HG03025 (cell line): ENCODE results near the gene S1PR1.
A peak's percentile ranks its signal among the peaks of the same experiment; 100 is the strongest.
"Not testable (repeated sequence)": the region's sequence is repeated elsewhere in the genome, so short reads cannot be mapped to it uniquely, and the experiment has no call there.

Source experiments
- ATAC-seq: cut with Tn5 transposase; IDR thresholded peaks from one replicate; pipeline ENCODE4 v1.9.1; 2021; ENCODE audit warnings: mild to moderate bottlenecking, moderate library complexity; ENCODE audit not compliant: unreplicated experiment, low FRiP score

Gene S1PR1

DNA sequence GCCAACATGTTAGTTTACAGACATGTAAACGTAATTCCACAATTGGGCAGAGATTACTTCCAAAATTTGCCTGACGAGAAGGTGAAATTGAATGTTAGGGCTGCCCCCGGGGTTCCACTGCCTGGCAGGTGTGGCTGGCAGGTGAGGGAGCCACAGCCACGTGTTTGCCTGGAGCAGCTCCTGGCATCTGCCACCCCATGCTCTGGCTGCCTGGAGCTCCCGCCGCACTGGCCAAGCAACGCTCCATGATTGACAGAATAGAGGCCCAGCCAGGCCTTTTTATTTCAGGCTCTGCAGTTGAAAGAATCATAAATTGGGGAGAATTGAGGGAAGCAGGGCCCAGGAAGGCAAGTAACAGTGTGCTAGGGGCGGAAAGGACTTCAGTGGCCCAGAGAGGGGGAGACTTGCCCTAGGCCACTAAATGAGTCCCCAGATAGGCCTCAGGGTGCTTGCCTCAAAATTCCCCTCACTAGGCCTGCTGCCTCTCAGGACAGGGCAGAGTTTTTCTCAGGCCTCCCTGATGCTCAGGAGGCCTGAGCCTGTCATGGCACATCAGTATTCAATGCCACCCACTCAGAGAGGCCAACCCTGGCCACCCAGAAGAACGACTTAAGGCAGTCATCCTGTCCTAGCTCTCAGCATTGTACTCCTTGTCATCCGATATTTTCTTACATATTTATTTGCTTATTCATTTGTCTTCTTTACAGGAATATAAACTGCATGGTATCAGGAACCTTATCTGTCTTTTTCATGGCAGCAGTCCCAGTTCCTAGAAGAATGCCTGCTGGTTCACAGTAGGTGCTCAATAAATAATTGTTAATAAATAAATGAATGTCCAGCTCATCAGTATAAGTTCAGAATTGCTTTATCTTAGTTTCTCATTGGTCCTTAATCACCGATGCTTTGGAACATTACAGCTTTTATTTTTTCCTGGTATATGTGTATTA lies 16.6 kb upstream of the S1PR1 start:
- ATAC-seq = no peak

DNA sequence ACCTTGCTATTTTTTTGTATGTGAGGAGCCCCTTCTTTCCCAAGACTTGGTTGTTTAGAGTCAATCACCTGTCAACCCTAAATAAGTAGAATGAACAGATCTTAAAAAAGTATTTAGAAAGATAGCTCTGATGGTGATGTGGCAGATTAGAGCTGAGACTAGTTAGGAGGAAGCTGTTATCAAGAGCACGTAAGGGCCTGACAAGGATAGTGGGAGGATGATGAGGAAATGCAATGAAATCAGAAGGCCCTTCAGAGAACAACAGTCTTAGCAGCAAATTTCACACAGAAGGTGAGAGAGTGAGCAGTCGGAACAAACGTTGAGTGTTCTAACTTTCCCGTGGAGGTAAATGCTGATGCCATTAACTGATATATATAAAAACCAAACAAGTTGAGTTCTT lies 15.9 kb upstream of the S1PR1 start:
- no peak for ATAC-seq

DNA sequence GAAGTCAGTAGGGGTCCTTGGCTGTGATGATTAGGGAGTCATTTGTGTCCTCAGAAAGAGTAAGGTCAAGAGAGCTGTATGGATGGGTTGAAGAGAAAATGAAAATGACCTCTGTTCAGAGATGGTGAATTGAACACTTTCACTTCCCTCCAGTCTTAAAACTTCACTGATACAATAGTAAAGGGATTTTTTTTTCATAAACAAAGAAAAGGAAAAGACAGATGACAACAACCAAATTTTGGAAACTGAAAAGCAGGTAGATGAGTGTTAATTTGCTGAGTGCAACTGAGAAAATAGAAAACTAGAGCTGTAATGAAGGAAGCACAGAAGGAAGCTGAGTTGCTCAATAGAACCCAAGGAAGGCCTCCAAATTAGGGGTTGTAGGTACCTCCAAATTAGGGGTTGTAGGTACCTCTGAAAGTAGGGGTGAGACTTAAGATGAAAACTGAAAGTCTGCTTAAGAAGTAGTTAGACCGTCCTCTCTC lies 14.8 kb upstream of the S1PR1 start:
- peak; percentile 94 for ATAC-seq

DNA sequence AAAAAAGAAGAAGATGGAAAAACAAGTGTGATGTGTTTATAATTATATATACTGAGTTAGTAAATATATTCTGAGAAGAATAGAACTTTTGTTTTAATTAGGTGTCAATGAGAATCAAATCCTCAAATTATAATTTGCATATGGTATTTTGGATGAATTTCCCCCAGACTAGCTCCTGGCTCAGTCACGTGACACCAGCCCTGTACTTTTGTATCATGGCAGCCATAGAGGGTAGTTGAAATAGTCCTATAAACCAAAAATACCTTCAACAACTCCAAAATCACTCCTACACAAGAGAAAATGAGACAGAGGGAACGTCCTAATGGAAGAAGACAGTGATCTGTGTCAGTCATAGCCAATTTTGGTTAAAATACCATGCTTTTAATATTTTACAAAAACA lies 9.0 kb upstream of the S1PR1 start:
- no peak for ATAC-seq

DNA sequence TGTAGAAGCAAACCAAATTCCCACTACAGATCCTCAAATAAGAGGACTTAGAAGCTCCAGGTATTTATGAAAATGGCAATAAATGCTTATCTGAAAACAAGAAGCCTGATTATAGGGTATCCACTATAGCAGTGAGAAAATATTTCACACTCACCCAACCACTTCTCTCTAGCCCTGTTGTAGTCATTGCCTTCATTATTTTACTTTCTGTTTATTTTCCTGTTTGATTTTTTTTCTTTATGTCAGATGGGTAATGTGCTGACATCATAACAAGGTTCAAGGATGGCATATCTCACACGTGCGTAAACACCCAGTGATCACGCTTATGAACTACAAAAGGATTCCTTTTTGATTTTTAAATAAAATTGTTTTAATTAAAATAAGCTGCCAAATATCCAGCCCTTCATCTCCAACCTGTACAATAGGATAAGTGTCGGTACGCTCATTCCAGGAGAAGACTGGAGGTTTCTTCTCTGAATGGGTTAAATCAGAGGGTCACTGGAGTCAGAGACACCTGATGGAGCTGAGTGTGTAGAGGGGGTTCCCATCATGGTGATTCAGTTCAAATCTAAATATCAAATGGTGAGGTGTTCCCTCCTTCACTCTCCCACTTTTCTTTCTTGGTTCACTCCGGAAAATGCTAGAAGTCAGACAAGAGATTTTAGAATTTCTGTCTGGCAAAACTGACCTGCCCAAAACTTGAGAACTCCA lies 8.2 kb upstream of the S1PR1 start:
- no peak for ATAC-seq

DNA sequence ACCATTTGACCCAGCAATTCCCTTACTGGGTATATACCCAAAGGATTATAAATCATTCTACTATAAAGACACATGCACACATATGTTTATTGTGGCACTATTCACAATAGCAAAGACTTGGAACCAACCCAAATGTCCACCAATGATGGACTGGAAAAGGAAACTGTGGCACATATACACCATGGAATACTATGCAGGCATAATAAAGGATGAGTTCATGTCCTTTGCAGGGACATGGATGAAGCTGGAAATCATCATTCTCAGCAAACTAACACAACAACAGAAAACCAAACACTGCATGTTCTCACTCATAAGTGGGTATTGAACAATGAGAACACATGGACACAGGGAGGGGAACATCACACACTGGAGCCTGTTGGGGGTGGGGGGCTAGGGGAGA lies 4.6 kb upstream of the S1PR1 start:
- ATAC-seq = not testable (repeated sequence)

DNA sequence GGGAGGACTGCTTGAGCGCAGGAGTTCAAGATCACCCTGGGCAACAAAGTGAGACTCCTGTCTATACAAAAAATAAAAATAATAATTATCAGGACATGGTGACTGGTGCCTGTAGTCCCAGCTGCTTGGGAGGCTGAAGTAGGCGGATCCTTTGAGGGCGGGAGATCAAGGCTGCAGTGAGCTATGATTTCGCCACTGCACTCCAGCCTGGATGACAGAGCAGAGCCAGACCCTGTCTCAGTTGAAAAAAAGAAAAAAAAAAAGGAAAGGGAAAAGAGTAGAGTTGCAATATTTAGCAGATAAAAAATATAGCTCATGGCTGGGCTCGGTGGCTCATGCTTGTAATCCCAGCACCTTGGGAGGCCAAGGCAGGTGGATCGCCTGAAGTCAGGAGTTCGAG lies 3.3 kb upstream of the S1PR1 start:
- ATAC-seq = no peak

DNA sequence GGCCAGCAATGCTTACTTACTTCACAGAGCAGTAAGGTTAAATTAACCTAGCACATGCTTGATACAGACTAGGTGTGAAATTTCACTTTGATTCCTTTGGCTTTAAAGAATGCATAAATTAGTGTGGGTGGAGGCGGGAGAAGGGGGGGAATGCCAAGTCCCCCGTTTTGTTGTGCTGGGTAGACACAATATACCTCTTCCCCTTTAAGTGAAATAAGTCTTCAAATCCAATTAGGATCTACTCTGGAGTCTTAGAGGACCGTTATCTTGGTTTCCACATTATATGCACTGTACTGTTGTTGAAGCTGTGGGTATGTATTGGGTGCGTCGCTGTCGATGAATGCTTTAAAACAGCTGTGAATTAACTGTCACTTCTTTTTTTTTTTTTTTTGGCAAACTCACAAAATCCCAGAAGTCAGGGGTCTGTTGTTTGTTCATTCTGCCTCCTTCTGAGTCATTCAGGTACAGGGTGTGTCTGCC lies 1.6 kb upstream of the S1PR1 start:
- no peak for ATAC-seq

DNA sequence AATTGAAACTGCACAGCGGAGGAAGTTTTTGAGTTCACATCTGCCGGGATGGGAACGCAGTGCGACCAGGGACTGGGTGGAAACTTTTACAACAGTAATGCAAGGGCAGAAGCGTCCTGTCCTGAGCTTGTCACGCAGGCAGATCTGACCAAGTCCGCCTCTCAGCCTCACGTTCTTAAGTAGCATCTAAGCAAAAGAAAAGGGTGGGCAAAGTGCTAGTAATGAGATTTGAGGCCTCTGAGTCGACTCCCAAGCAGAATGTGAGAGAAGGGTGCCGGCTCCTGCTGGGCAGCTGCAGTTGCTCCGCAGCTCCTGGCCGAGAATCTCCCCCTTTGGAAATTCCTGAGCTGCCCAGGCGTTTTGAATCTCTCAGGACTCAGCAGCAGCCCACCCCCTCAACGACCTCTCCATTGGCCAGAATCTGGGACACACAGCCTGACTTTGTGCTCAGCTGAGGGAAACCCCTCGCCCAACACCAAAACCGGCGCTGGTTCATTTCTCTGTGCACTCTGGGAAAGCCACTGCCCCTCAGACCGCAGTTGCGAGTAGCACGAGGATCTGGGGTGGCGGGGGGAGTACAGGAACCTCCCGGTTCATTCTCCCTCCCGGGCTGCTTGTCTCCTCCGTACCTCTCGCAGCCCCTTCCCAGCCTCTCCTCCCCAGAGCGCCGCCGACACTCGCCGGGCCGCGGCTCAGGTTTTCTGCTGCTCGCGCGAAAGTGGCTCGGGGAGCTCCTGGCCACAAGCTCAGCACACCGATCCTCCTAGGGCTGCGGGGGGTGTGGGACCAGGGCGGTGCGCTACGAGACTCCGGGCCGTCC lies 913 bp upstream of the S1PR1 start:
- ATAC-seq = peak; percentile 55

DNA sequence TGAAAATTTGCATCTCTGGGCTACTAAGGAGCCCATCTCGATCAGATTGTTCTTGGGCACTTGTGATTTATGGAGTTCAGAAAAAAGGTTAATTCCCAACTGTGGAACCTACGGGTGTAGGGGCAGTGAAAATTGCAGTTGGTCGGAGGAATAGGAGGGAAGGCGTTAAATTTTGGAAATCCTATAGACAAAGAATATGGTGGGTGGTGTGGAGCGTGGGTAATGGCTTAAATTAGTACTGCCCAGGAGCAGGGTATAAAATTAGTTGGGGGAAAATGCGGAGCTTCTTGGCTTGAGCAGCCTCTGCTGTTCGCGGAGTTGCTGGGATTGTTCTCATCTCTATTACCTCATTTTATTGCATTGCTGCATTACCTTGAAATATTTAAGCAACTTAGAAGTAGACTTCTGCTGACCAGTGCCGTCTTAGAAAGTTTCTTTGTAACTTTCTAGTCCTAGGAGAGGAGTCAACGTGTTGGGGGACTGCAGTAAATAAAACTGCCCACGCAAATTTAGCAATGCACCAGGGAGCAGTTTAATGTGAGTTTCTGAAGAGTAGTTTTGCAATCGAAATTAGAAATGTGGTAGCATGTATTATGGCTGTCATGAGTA lies 514 bp downstream of the S1PR1 start:
- ATAC-seq = no peak

DNA sequence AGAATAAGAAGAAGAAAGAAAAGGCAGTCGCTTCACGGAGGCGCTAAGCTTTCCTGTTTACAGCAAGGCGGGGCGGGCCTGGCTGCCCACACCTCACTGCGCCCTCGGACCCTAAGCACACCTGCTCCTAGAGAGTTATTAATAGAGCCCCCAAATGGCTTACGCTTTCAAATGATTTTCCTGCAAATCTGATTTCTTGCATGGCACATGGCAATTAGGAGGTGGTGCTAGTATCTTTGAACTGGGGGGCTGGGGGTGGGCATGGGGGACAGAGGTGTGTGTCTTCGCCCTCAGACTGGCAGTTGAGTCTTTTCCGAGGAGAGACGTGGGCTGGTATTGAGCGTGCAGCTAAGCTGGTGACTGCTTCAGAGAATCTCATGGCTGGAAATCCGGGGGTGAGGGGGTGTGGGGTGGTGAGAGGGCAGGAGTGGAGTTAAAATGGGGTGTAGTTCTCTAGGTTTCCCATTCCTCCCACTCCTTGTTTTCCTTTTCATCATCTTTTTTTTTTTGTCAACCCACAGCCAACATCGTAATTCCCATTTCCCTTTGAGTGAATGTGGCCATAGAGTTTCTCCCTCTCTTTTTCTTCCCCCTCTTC lies 1.3 kb downstream of the S1PR1 start:
- ATAC-seq = no peak

DNA sequence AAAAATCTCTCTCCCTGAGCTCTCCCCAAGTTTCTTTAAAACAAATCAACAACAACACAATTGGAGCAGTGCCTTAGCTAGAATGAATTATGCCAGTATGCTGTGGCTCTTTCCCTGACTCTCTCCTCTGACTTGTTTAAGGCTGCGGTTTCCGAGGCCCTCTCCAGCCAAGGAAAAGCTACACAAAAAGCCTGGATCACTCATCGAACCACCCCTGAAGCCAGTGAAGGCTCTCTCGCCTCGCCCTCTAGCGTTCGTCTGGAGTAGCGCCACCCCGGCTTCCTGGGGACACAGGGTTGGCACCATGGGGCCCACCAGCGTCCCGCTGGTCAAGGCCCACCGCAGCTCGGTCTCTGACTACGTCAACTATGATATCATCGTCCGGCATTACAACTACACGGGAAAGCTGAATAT lies 1.9 kb downstream of the S1PR1 start:
- no peak for ATAC-seq

DNA sequence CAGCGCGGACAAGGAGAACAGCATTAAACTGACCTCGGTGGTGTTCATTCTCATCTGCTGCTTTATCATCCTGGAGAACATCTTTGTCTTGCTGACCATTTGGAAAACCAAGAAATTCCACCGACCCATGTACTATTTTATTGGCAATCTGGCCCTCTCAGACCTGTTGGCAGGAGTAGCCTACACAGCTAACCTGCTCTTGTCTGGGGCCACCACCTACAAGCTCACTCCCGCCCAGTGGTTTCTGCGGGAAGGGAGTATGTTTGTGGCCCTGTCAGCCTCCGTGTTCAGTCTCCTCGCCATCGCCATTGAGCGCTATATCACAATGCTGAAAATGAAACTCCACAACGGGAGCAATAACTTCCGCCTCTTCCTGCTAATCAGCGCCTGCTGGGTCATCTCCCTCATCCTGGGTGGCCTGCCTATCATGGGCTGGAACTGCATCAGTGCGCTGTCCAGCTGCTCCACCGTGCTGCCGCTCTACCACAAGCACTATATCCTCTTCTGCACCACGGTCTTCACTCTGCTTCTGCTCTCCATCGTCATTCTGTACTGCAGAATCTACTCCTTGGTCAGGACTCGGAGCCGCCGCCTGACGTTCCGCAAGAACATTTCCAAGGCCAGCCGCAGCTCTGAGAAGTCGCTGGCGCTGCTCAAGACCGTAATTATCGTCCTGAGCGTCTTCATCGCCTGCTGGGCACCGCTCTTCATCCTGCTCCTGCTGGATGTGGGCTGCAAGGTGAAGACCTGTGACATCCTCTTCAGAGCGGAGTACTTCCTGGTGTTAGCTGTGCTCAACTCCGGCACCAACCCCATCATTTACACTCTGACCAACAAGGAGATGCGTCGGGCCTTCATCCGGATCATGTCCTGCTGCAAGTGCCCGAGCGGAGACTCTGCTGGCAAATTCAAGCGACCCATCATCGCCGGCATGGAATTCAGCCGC lies 2.5 kb downstream of the S1PR1 start:
- ATAC-seq = no peak

DNA sequence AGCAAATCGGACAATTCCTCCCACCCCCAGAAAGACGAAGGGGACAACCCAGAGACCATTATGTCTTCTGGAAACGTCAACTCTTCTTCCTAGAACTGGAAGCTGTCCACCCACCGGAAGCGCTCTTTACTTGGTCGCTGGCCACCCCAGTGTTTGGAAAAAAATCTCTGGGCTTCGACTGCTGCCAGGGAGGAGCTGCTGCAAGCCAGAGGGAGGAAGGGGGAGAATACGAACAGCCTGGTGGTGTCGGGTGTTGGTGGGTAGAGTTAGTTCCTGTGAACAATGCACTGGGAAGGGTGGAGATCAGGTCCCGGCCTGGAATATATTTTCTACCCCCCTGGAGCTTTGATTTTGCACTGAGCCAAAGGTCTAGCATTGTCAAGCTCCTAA lies 3.2 kb downstream of the S1PR1 start:
- no peak for ATAC-seq

DNA sequence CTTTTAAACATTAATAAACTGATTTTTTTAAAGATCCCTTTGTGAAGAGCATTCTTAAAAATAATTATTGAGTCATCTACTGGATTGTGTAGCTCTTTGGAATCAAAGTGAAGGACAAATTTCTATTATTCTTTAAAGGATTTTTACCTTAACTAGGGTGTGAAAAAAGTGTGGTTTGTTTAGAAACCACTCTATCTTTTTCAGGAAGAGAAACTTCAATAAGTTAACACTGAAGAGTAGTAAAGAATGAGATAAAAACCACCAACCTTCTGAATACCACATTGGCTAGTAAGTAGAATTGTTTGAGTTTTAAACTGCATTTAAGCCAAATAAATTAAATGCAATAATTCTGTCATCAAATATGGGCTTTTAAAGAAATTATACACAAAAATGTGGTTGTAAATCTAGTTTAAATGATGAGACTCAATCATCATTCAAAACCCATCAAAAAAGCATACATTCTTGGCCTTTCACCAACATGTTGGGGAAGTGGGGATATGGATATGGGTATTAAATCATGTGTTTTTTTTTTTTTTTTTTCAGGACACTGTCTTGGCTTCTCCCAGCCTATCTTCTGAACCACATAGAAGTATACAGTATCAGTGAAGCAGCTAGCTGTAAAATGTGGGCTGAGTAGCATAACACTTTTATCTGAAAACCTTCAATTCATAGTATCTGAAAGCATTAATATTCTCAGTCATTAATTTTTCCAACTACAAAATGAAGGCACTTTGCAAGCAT lies 4.8 kb downstream of the S1PR1 start:
- ATAC-seq = no peak

DNA sequence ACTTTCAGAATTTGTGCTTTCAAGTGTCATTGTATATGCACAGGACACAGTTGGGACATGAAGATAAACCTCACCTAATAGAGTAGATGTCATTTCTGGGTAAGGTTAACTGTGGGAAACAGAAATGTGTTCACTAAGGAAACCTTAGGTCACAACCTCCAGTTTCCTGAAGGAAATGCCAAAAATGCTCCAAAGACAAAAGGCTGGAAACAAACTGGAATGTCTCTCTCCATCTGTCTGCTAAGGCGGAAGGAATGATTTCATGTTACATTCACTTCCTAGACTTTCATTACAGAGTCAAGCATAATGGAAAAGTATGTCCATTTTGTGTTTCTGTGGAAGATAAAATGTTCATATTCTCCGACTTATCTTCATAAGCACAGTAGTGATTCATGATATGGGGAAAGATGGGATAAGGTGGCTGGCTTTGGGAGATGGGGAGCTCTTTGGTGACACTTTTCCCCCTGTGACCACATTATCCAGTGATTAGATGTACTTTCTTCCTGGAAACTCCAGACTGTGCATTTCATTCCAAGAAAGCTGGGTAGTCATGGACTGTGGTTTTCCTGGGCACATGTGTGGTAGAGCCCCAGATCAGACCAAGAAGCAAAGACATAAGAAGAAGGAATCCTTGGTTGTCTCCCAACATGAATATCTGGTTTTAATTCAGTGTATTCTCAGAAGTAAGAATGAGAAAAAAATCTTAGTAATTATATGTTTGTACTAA lies 5.7 kb downstream of the S1PR1 start:
- ATAC-seq = no peak

DNA sequence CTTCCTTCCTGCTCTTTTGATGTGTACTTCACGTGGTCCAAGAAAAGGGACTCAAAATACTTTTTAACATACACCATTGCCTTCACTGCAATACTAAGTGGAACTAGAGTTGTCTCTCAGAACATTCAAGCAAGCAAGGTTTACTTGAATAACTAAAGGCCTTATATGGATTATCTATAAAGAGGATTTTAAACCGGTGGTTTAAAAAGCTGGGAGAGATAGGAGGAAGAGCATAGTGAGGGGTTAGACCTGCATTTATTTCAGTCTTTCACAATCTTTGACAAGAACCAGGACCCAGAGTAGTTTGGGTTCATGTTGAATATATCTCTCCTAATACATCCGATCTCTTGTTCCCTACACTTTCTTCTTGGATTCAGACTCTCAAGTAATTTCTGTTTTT lies 6.9 kb downstream of the S1PR1 start:
- no peak for ATAC-seq
